Measurements from ENCODE around the gene NDUFA7. TPM values are rescaled to one million over a fixed set of nuclear protein-coding genes. Genes with fewer than 3 reads are reported as not detected.

NDUFA7 gene
- total and polyA plus RNA-seq, 2 of the 13 experiments (the other 11 are each of a cell fraction or from before 2014, with no cell fraction given): 64.5 to 71.5 TPM

DNA sequence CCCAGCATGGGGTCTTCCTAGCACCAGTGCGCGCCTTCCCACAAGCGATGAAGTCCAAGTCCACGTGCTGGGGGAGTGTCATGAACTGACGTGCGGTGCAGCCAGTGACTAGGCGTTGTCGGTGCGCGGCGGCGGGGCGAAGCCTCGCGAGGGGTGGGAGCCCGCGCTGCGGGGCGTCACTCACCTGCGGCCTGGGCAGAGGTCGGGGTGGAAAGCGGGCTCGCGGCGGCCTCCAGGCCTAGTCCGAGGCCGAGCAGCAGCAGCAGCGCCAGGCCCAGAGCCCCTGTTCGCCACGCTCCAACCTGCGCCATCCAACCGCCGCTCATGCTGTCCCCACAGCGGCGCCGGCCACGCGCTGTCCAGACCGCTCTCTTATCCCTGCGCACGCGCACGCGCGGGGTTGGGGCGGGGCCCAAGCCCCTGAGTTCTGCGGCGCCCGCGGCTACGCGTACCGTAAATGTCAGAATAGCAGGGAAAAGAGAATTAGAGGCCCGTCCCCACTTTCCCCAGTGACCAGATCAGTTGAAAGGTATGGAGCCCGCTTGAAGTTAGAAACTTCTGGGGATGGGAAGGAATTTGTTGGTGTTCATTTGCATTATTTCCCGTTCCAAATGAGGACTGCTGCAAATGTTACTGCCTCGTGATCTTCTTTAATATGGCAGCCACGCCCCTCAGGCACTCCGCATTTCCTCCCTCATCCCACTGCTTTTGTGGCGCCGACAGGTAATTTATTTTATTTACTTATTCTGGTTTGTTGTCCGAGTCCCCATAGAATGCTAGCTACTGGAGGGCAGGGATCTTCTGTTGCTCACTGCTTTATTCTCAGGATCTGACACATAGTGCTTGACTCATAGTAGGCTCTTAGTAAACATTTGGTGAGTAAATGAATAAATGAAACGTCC, 13.0 kb downstream of the NDUFA7 start, which contains the start of gene CD320 (continued):
- TF ChIP-seq FOXK1 (CRISPR knock-in tag; IDR thresholded peaks at IDR 0.05; ENCODE audit: borderline replicate concordance, low read depth) (peak; percentile 27; the same call in 1 of the 2 replicates), ZNF18 (CRISPR knock-in tag; IDR thresholded peaks at IDR 0.05; ENCODE audit: insufficient replicate concordance) (peak; percentile 89), PHF8 (CRISPR knock-in tag; IDR thresholded peaks at IDR 0.05) (peak; percentile 91), AKAP8 (CRISPR knock-in tag; IDR thresholded peaks at IDR 0.05) (peak; percentile 90; the same call in 1 of the 2 replicates), SIX4 (CRISPR knock-in tag; IDR thresholded peaks at IDR 0.05) (no peak), NRL (CRISPR knock-in tag; IDR thresholded peaks at IDR 0.05; ENCODE audit: borderline replicate concordance) (peak; percentile 97; the same call in 1 of the 2 replicates), SNAI1 (CRISPR knock-in tag; IDR thresholded peaks at IDR 0.05; ENCODE audit: borderline replicate concordance) (no peak; the same call in 1 of the 2 replicates), HBP1 (CRISPR knock-in tag; IDR thresholded peaks at IDR 0.05; ENCODE audit: low read depth) (peak; percentile 35; the same call in 1 of the 2 replicates), ZNF782 (CRISPR knock-in tag; IDR thresholded peaks at IDR 0.05; ENCODE audit: borderline replicate concordance) (0 out of 2 replicates have a peak, but pooled peaks have one; percentile 48), ZNF839 (CRISPR knock-in tag; IDR thresholded peaks at IDR 0.05; ENCODE audit: borderline replicate concordance) (no peak), TFDP1 (CRISPR knock-in tag; IDR thresholded peaks at IDR 0.05; ENCODE audit: borderline replicate concordance) (peak; percentile 94), CEBPG (CRISPR knock-in tag; IDR thresholded peaks at IDR 0.05) (no peak), SP2 (CRISPR knock-in tag; IDR thresholded peaks at IDR 0.05) (peak; percentile 89), ZNF563 (CRISPR knock-in tag; IDR thresholded peaks at IDR 0.05) (peak; percentile 87; the same call in 1 of the 2 replicates), MYC (CRISPR knock-in tag; IDR thresholded peaks at IDR 0.05; ENCODE audit: borderline replicate concordance) (peak; percentile 98), RBM22 (optimal IDR thresholded peaks at IDR 0.05; ENCODE audit: low read length) (peak; percentile 78), PRMT3 (CRISPR knock-in tag; IDR thresholded peaks at IDR 0.05; ENCODE audit: borderline replicate concordance, low read depth) (peak; percentile 86; the same call in 1 of the 2 replicates), FLYWCH1 (CRISPR knock-in tag; IDR thresholded peaks at IDR 0.05) (no peak), IKZF4 (CRISPR knock-in tag; IDR thresholded peaks at IDR 0.05; ENCODE audit: borderline replicate concordance, low read depth, not compliant biosample characterization) (no peak)
- TF ChIP-seq, protein P1, sequence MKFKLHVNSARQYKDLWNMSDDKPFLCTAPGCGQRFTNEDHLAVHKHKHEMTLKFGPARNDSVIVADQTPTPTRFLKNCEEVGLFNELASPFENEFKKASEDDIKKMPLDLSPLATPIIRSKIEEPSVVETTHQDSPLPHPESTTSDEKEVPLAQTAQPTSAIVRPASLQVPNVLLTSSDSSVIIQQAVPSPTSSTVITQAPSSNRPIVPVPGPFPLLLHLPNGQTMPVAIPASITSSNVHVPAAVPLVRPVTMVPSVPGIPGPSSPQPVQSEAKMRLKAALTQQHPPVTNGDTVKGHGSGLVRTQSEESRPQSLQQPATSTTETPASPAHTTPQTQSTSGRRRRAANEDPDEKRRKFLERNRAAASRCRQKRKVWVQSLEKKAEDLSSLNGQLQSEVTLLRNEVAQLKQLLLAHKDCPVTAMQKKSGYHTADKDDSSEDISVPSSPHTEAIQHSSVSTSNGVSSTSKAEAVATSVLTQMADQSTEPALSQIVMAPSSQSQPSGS (CRISPR knock-in tag; IDR thresholded peaks at IDR 0.05): peak; percentile 82
- TF ChIP-seq, protein P2, sequence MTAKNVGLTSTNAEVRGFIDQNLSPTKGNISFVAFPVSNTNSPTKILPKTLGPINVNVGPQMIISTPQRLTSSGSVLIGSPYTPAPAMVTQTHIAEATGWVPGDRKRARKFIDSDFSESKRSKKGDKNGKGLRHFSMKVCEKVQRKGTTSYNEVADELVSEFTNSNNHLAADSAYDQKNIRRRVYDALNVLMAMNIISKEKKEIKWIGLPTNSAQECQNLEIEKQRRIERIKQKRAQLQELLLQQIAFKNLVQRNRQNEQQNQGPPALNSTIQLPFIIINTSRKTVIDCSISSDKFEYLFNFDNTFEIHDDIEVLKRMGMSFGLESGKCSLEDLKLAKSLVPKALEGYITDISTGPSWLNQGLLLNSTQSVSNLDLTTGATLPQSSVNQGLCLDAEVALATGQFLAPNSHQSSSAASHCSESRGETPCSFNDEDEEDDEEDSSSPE (CRISPR knock-in tag; IDR thresholded peaks at IDR 0.05): peak; percentile 96

All from HepG2 (cell line).